ENCODE measurements around the gene NFIC.
A peak's percentile ranks its signal among the peaks of the same experiment; 100 is the strongest.
"Not testable (repeated sequence)": the region's sequence is repeated elsewhere in the genome, so short reads cannot be mapped to it uniquely, and the experiment has no call there.

Gene NFIC

GRCh38 chr19:3491396-3492119 is 125.2 kb downstream of the NFIC start:
- DNase-seq (ENCODE audit: low read depth in 2 of 2) = no peak

- no peak for DNase-seq (ENCODE audit: low read depth in 2 of 2)
Measured at GRCh38 chr19:3492131-3492839, 125.9 kb downstream of the NFIC start.

GRCh38 chr19:3492919-3493318 is 126.5 kb downstream of the NFIC start:
- DNase-seq (ENCODE audit: low read depth in 2 of 2) = no peak

- no peak for DNase-seq (ENCODE audit: low read depth in 2 of 2)
Measured at GRCh38 chr19:3493651-3494050, 127.3 kb downstream of the NFIC start.

- no peak for DNase-seq (ENCODE audit: low read depth in 2 of 2)
Measured at GRCh38 chr19:3494051-3494450, 127.7 kb downstream of the NFIC start.

GRCh38 chr19:3494559-3494958 is 128.2 kb downstream of the NFIC start:
- no peak for DNase-seq (ENCODE audit: low read depth in 2 of 2)

GRCh38 chr19:3496392-3497273 is 130.2 kb downstream of the NFIC start:
- DNase-seq (ENCODE audit: low read depth in 2 of 2) = no peak

GRCh38 chr19:3497757-3498520 is 131.6 kb downstream of the NFIC start:
- no peak for DNase-seq (ENCODE audit: low read depth in 2 of 2)

GRCh38 chr19:3499738-3500428 is 133.5 kb downstream of the NFIC start:
- no peak for DNase-seq (ENCODE audit: low read depth in 2 of 2)

GRCh38 chr19:3500429-3501101 is 134.2 kb downstream of the NFIC start, which contains the start of gene DOHH:
DOHH (minus strand) TSS chr19:3500674; CDS start chr19:3496814, 3,860 bp downstream.
- peak; percentile 87 to 91 for DNase-seq (ENCODE audit: low read depth in 2 of 2)

- DNase-seq (ENCODE audit: low read depth in 2 of 2) = no peak
Measured at GRCh38 chr19:3501780-3502179, 135.4 kb downstream of the NFIC start.

GRCh38 chr19:3503036-3503572 is 136.7 kb downstream of the NFIC start:
- DNase-seq (ENCODE audit: low read depth in 2 of 2) = no peak

- no peak for DNase-seq (ENCODE audit: low read depth in 2 of 2)
Measured at GRCh38 chr19:3504735-3505134, 138.4 kb downstream of the NFIC start.

- DNase-seq (ENCODE audit: low read depth in 2 of 2) = peak; percentile 99 to 100
Measured at GRCh38 chr19:3505598-3506383, 139.4 kb downstream of the NFIC start, which contains the start of gene FZR1. FZR1 (plus strand) TSS chr19:3506311; CDS start chr19:3522990, 16,679 bp downstream.

- DNase-seq (ENCODE audit: low read depth in 2 of 2) = no peak
Measured at GRCh38 chr19:3506384-3507340, 140.3 kb downstream of the NFIC start.

GRCh38 chr19:3507371-3508120 is 141.2 kb downstream of the NFIC start:
- no peak for DNase-seq (ENCODE audit: low read depth in 2 of 2)

- DNase-seq (ENCODE audit: low read depth in 2 of 2) = not testable (repeated sequence)
Measured at GRCh38 chr19:3508121-3508661, 141.8 kb downstream of the NFIC start.

Data from stimulated activated CD8-positive, alpha-beta memory T cell treated with anti-CD3 and anti-CD28 coated beads, Interleukin-7, amount 100 ng/mL, for 1 hour (primary cell).